Measurements from ENCODE around the gene GNS.
"Not testable (repeated sequence)": the region's sequence is repeated elsewhere in the genome, so short reads cannot be mapped to it uniquely, and the experiment has no call there.

DNA sequence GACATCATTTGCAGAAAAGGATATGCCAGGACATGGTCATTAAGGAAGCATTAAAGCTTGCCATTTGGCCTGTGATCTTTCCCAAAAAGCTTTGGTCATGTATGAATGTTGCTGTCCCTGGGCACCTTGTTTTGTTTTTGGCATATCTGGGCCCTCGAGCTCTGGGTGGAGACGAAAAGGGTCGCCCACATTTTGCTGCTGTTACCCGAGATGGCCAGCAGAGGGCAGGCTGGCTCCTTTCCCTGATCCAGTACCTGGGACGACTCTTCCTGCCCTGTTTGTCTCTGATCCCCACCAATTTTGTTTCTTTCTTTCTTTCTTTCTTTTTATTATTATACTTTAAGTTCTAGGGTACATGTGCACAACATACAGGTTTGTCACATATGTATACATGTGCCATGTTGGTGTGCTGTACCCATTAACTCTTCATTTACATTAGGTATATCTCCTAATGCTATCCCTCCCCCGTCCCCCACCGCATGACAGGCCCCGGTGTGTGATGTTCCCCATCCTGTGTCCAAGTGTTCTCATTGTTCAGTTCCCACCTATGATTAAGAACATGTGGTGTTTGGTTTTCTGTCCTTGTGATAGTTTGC is 43.1 kb upstream of the GNS start:
- TF ChIP-seq POLR2AphosphoS5 (IDR thresholded peaks at IDR 0.05; ENCODE audit: low read depth, low read length); POLR2A (IDR thresholded peaks at IDR 0.05; ENCODE audit: low read depth, low read length); TAF1 (IDR thresholded peaks at IDR 0.05; ENCODE audit: borderline replicate concordance, low read depth, low read length): not testable (repeated sequence)

All from GM12892 (cell line).